Measurements from ENCODE around the gene RBM34.

RBM34 gene

GRCh38 chr1:235138821-235139220, 22.2 kb downstream of the RBM34 start:
- DNase-seq (ENCODE audit: extremely low read depth, low read depth), result no peak
- TF ChIP-seq CTCF (IDR thresholded peaks at IDR 0.05; ENCODE audit: low read depth, low read length), result no peak

- DNase-seq (ENCODE audit: extremely low read depth, low read depth), result no peak
- TF ChIP-seq CTCF (IDR thresholded peaks at IDR 0.05; ENCODE audit: low read depth, low read length), result no peak
Observed at GRCh38 chr1:235136111-235136510, 24.9 kb downstream of the RBM34 start.

GRCh38 chr1:235134171-235134570, 26.9 kb downstream of the RBM34 start:
- no peak for TF ChIP-seq CTCF (IDR thresholded peaks at IDR 0.05; ENCODE audit: low read depth, low read length)
- no peak for DNase-seq (ENCODE audit: extremely low read depth, low read depth)

- DNase-seq (ENCODE audit: extremely low read depth, low read depth), result no peak
- TF ChIP-seq CTCF (IDR thresholded peaks at IDR 0.05; ENCODE audit: low read depth, low read length), result no peak
Observed at GRCh38 chr1:235133086-235133485, 28.0 kb downstream of the RBM34 start.

GRCh38 chr1:235131961-235132360, 29.1 kb downstream of the RBM34 start:
- TF ChIP-seq CTCF (IDR thresholded peaks at IDR 0.05; ENCODE audit: low read depth, low read length), result no peak
- no peak for DNase-seq (ENCODE audit: extremely low read depth, low read depth)

- no peak for TF ChIP-seq CTCF (IDR thresholded peaks at IDR 0.05; ENCODE audit: low read depth, low read length)
- DNase-seq (ENCODE audit: extremely low read depth, low read depth), result no peak
Observed at GRCh38 chr1:235130766-235131270, 30.2 kb downstream of the RBM34 start.

GRCh38 chr1:235129774-235130570, 31.1 kb downstream of the RBM34 start:
- no peak for DNase-seq (ENCODE audit: extremely low read depth, low read depth)
- TF ChIP-seq CTCF (IDR thresholded peaks at IDR 0.05; ENCODE audit: low read depth, low read length), result no peak

Measured in AG09319 (cell line).